SU-DHL-6 (cell line): ENCODE data around the gene TXNIP.

ENCODE experiments used
- H2AFZ ChIP-seq: fragments of 200-600 bp; sonication (generic); 2 replicates; pipeline ENCODE4 v1.6.1; 2014; ENCODE audit warnings: low read depth, mild to moderate bottlenecking, moderate library complexity, mixed read lengths, antibody characterized with exemption, low read length; ENCODE audit not compliant: severe bottlenecking
- H3F3A ChIP-seq: fragments of 200-600 bp; shearing (Covaris generic); 2 replicates; pipeline ENCODE4 v1.6.0; 2016; ENCODE audit warnings: antibody characterized with exemption, mild to moderate bottlenecking; ENCODE audit not compliant: insufficient read depth
- H3K27ac ChIP-seq: fragments of 200-600 bp; sonication (generic); 2 replicates; pipeline ENCODE4 v1.5.1; 2016; ENCODE audit warnings: low read depth, mild to moderate bottlenecking, low read length, moderate library complexity, mixed read lengths
- H3K27me3 ChIP-seq: fragments of 200-600 bp; sonication (generic), shearing (Covaris generic); 2 replicates; pipeline ENCODE4 v1.6.0; 2014; ENCODE audit warnings: mild to moderate bottlenecking, low read length
- H3K36me3 ChIP-seq: fragments of 200-600 bp; sonication (generic); 2 replicates; pipeline ENCODE4 v1.6.1; 2014; ENCODE audit warnings: mild to moderate bottlenecking, low read length, mixed read lengths
- H3K4me2 ChIP-seq: fragments of 300-600, 200-600 bp; shearing (Covaris generic), sonication (generic); 2 replicates; pipeline ENCODE4 v1.6.0; 2014; ENCODE audit warnings: low read length, low read depth, mild to moderate bottlenecking; ENCODE audit not compliant: poor library complexity, severe bottlenecking
- H3K4me3 ChIP-seq: fragments of 200-600 bp; sonication (generic); 2 replicates; pipeline ENCODE4 v1.5.1; 2014; ENCODE audit warnings: antibody characterized with exemption, low read length, mild to moderate bottlenecking, mixed read lengths; ENCODE audit not compliant: insufficient read depth, poor library complexity, severe bottlenecking
- H3K79me2 ChIP-seq: fragments of 200-600 bp; sonication (generic); 2 replicates; pipeline ENCODE4 v1.6.1; 2014; ENCODE audit warnings: mild to moderate bottlenecking, low read length, moderate library complexity; ENCODE audit not compliant: insufficient read depth
- H3K9ac ChIP-seq: fragments of 200-600 bp; sonication (generic); 2 replicates; pipeline ENCODE4 v1.7.0; 2014; ENCODE audit warnings: mild to moderate bottlenecking, low read length
- H3K9me2 ChIP-seq: fragments of 200-600 bp; sonication (generic); replicated peaks from 2 replicates; pipeline ENCODE4 v1.6.1; 2014; ENCODE audit warnings: low read length; ENCODE audit not compliant: insufficient read depth
- H3K9me3 ChIP-seq: fragments of 200-600 bp; sonication (generic); 2 replicates; pipeline ENCODE4 v1.6.1; 2014; ENCODE audit warnings: low read length, mixed read lengths; ENCODE audit not compliant: insufficient read depth
- H4K20me1 ChIP-seq: fragments of 200-600 bp; sonication (generic); 2 replicates; pipeline ENCODE4 v1.6.1; 2014; ENCODE audit warnings: low read depth, mild to moderate bottlenecking, antibody characterized with exemption, low read length, moderate library complexity, mixed read lengths
- EZH2phosphoT487 ChIP-seq: fragments of 200-600 bp; sonication (generic), shearing (Covaris generic); conservative IDR thresholded peaks from 2 replicates; pipeline ENCODE4 v1.6.1; 2018; ENCODE audit warnings: mild to moderate bottlenecking, antibody characterized with exemption, low read length, moderate library complexity, mixed read lengths
- TF ChIP-seq, protein P1 (sequence below): fragments of 200-600 bp; sonication (generic); IDR thresholded peaks from one replicate; pipeline ENCODE4 v1.5.1; 2017; ENCODE audit warnings: antibody characterized with exemption, mild to moderate bottlenecking, low read length, moderate library complexity; ENCODE audit not compliant: insufficient read depth, poor library complexity, severe bottlenecking

Gene TXNIP

DNA sequence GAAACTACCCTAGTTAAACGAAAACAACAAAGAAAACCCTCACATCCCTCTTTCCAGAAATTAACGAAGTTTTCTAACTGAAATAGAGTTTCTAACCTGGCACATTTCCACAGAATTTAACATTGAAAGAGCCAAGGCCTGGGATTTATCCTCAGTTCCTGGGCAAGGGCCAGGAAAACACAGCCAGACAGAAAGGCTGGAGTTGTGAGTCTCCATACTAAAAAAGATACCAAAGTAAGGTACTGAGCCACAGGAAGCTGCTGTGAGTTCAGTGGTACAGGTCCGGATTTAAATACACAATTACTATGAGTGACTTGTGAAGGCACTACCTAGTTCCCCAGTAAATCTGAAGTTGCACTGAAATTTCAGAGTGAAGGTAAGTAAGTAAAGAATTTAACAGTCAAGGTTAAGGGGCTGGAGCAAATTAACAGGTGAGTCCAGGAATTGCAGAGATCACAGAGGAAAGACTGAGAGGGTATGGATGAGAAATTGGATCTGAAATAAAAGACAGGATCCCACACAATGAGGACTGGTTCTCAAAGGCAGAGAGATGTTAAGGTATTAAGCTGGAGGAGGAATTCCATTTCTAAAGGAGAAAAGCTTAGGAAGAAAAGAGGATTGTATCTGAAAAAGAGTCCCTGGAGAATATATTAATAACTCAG, 39.5 kb downstream of the TXNIP start:
- H3K4me2 ChIP-seq = peak overlapping the region; percentile 83
- H3K27ac ChIP-seq = no peak overlapping the region

DNA sequence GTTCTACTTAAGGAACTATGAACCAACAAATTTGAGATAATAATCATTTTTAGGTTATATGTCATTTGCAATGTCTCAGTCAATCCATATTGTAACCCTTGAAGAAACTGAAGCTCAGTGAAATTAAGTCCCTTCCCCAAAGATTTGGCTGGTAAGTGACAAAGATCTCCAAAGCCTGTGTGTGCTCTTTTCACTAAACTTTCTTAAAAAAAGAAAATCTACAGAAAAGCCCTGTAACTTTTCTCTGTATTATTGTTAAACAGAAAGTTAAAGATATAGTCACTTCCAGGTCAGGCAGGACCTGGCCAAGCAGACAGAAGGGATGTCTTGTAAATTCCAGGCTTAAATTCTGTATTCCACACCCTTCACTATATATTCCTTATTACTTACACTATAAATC, 40.0 kb downstream of the TXNIP start:
- Histone ChIP-seq H3K9me3 (no peaks in the 10 kb centered on the region), H3F3A (peaks cover 27% of the 10 kb centered on the region; the same call in 1 of the 2 replicates), H3K4me3 (no peak overlapping the region), H3K27ac (no peak overlapping the region), H3K9me2 (no peaks in the 10 kb centered on the region), H3K9ac (no peak overlapping the region), H3K27me3 (no peaks in the 10 kb centered on the region), H3K79me2 (no peaks in the 10 kb centered on the region), H3K36me3 (no peaks in the 10 kb centered on the region), H3K4me2 (peak overlapping the region; percentile 83), H2AFZ (no peak overlapping the region), H4K20me1 (no peaks in the 10 kb centered on the region)
- TF ChIP-seq, protein P1, sequence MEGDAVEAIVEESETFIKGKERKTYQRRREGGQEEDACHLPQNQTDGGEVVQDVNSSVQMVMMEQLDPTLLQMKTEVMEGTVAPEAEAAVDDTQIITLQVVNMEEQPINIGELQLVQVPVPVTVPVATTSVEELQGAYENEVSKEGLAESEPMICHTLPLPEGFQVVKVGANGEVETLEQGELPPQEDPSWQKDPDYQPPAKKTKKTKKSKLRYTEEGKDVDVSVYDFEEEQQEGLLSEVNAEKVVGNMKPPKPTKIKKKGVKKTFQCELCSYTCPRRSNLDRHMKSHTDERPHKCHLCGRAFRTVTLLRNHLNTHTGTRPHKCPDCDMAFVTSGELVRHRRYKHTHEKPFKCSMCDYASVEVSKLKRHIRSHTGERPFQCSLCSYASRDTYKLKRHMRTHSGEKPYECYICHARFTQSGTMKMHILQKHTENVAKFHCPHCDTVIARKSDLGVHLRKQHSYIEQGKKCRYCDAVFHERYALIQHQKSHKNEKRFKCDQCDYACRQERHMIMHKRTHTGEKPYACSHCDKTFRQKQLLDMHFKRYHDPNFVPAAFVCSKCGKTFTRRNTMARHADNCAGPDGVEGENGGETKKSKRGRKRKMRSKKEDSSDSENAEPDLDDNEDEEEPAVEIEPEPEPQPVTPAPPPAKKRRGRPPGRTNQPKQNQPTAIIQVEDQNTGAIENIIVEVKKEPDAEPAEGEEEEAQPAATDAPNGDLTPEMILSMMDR = no peak
- no peak for TF ChIP-seq EZH2phosphoT487

More for the DNA sequence above, 39.5 kb downstream of the TXNIP start:
- Histone ChIP-seq H3K9me2 (no peaks in the 10 kb centered on the region), H3K36me3 (no peaks in the 10 kb centered on the region), H3K9me3 (no peaks in the 10 kb centered on the region), H3K27me3 (no peaks in the 10 kb centered on the region), H3K9ac (peak overlapping the region; percentile 70), H4K20me1 (no peaks in the 10 kb centered on the region), H3K4me3 (peak overlapping the region; percentile 66), H2AFZ (peak overlapping the region; percentile 73), H3K79me2 (no peaks in the 10 kb centered on the region), H3F3A (peaks cover 27% of the 10 kb centered on the region; the same call in 1 of the 2 replicates)
- TF ChIP-seq, protein P1 = no peak
- TF ChIP-seq EZH2phosphoT487 = no peak

DNA sequence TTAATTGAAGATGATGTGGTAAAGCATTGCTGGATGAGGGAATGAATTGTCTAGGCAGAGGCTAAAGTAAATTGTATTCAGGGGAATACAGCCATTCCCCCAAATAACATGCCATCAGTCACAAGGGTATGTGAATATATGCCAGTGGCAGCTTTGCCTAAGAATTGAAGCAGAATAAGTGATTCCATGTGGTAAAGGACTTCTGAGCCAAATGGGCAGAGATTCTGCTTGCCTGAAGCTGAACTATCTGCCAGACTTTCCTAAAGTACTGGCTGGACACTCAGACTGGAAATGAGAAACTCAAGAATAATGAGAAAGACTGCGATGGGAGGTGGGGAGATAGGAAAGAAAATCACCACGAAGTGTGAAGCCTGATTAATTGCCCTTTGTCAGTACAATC, 40.9 kb downstream of the TXNIP start:
- no peak overlapping the region for H3K27ac ChIP-seq
- no peak overlapping the region for H3K9ac ChIP-seq
- no peaks in the 10 kb centered on the region for H3K79me2 ChIP-seq
- no peak overlapping the region for H3K4me3 ChIP-seq
- no peak overlapping the region for H3K4me2 ChIP-seq
- no peaks in the 10 kb centered on the region for H3K9me2 ChIP-seq
- H2AFZ ChIP-seq = no peak overlapping the region
- H3K9me3 ChIP-seq = no peaks in the 10 kb centered on the region
- no peaks in the 10 kb centered on the region for H3K27me3 ChIP-seq
- no peak for TF ChIP-seq EZH2phosphoT487
- TF ChIP-seq, protein P1 = no peak
- no peaks in the 10 kb centered on the region for H4K20me1 ChIP-seq
- peaks cover 27% of the 10 kb centered on the region; the same call in 1 of the 2 replicates for H3F3A ChIP-seq
- H3K36me3 ChIP-seq = no peaks in the 10 kb centered on the region
